Spleen (tissue), 11 donors: Measurements from ENCODE around the gene KLF12. TPM values are rescaled to one million over a fixed set of nuclear protein-coding genes. Genes with fewer than 3 reads are reported as not detected.

Source experiments
- DNase-seq: peaks from one replicate; pipeline ENCODE4 v3.0.0-alpha.2; 2020
- H3K27ac ChIP-seq, 8 donors: fragments of 200-600 bp; sonication (generic) in 7 of 8; 1 replicate in 4 of 8; 2 replicates in 4 of 8; pipeline versions ENCODE4 v1.5.0 to v1.8.0; 2016 to 2021; ENCODE audit warnings: inconsistent platforms in 4 of 8, mild to moderate bottlenecking in 4 of 8, moderate library complexity in 1 of 8
- H3K27me3 ChIP-seq, 7 donors: fragments of 200-600 bp; sonication (generic) in 6 of 7; replicated peaks in 1 of 7; 1 replicate in 4 of 7; 2 replicates in 3 of 7; pipeline versions ENCODE4 v1.5.0 to v1.8.0; 2016 to 2021; ENCODE audit warnings: inconsistent platforms in 3 of 7, mild to moderate bottlenecking in 1 of 7
- H3K36me3 ChIP-seq, 6 donors: fragments of 200-600 bp; sonication (generic) in 5 of 6; 1 replicate in 4 of 6; 2 replicates in 2 of 6; pipeline versions ENCODE4 v1.5.0 to v1.8.0; 2016 to 2021; ENCODE audit warnings: inconsistent platforms in 2 of 6
- H3K4me1 ChIP-seq, 6 donors: fragments of 200-600 bp; sonication (generic) in 5 of 6; 1 replicate in 3 of 6; 2 replicates in 3 of 6; pipeline versions ENCODE4 v1.5.0 to v1.8.0; 2016 to 2021; ENCODE audit warnings: inconsistent platforms in 3 of 6
- H3K4me3 ChIP-seq, 8 donors: fragments of 200-600 bp; sonication (generic) in 7 of 8; 1 replicate in 4 of 8; 2 replicates in 4 of 8; pipeline versions ENCODE4 v1.5.0 to v1.8.0; 2016 to 2021; ENCODE audit warnings: inconsistent platforms in 4 of 8, mild to moderate bottlenecking in 4 of 8, moderate library complexity in 2 of 8
- H3K9me3 ChIP-seq, 8 donors: fragments of 200-600 bp; sonication (generic) in 7 of 8; 1 replicate in 4 of 8; 2 replicates in 4 of 8; pipeline versions ENCODE4 v1.5.0 to v1.8.0; 2016 to 2021; ENCODE audit warnings: inconsistent platforms in 4 of 8
- POLR2A ChIP-seq, 3 donors: fragments of 450-650 bp; IDR thresholded peaks; one replicate each; pipeline ENCODE4 v1.5.1; 2017; ENCODE audit warnings: antibody characterized with exemption in 3 of 3, mild to moderate bottlenecking in 1 of 3
- POLR2AphosphoS5 ChIP-seq, 3 donors: sonication (generic); formaldehyde crosslinking; IDR thresholded peaks; one replicate each; pipeline ENCODE4 v1.5.1; 2017; ENCODE audit warnings: antibody characterized with exemption in 3 of 3
- WGBS, 5 donors: extraction: QIAGEN DNeasy Blood & Tissue Kit in 3 of 5; methylation state at CpG; one replicate each; pipeline versions ENCODE4 v1.1.5 to v1.1.7; 2013 to 2018; 5-methylcytosine and 5-hydroxymethylcytosine counted together
- intact Hi-C: fragments of 100-400 bp; cut with DNase I; formaldehyde crosslinking; loops from one replicate; pipeline ENCODE4 v1.15.0; 2023; ENCODE audit warnings: low total_unique reads
- polyA plus RNA-seq, 3 donors: library from polyadenylated mRNA; stranded (reverse); fragments of 200-250 nt; gene quantifications; one replicate each; pipeline ENCODE4 v1.2.1, GENCODE V29; 2013
- total RNA-seq, 7 donors: library from RNA; depleted of rRNA in 3 of 7; stranded (reverse); fragments of >200 nt in 3 of 7; fragmentation: NEBNext Ultra II Directional in 4 of 7; extraction: Animal tissue kit (Norgen Biotek cat#: 25700) in 4 of 7; gene quantifications; one replicate each; pipeline versions ENCODE4 v1.1.0 to v1.2.1, GENCODE V29; 2016 to 2021
- TF ChIP-seq, protein P1 (sequence below), 11 experiments: fragments of 200-600 bp in 7 of 11; fragments of 450-650 bp in 4 of 11; sonication (generic) in 4 of 11; IDR thresholded peaks in 8 of 11; conservative IDR thresholded peaks in 3 of 11; 1 replicate in 7 of 11; 2 replicates in 4 of 11; pipeline versions ENCODE4 v1.4.0 to v1.8.0; 2016 to 2021; ENCODE audit warnings: antibody characterized with exemption in 11 of 11, inconsistent platforms in 4 of 11, mild to moderate bottlenecking in 1 of 11
- donor health status: healthy with polysubstance abuse.
- donor health status: DM: no; HTN: no; CAD: no; lungs with moderate emphysema.
- donor health status: DM: no; HTN: no; CAD: no.
- donor health status: Bipolar disorder and iron deficiency.
- donor health status: healthy.
- donor health status: DM: no; HTN: no; CAD: no.
- donor health status: DM: yes; HTN: yes; CAD: no.

KLF12 gene
- total and polyA plus RNA-seq, 10 donors = 3.8 to 46.0 (median 29.8) TPM

DNA sequence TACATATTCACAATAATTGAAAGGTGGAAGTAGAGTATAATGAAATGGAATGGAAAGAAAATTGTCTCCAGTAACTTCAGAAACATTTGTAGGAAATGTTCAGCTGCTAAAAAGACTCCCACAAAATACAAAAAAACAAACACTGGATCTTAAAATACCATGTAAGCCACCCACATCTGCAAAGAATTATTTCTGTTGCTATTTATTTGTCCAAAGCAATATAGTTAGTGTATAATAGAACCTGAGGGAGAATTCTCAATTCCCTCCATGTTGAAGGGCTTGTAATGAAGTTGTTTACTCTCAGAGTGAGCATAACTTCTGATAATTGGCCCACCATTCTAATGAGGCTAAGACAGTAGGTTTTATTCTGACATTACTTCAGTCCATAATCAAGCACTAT lies 37.4 kb upstream of the KLF12 start:
- intact Hi-C loops = no loop called here
- no peak for DNase-seq
- no peak for TF ChIP-seq POLR2AphosphoS5 (IDR thresholded peaks at IDR 0.05)
- TF ChIP-seq, protein P1, sequence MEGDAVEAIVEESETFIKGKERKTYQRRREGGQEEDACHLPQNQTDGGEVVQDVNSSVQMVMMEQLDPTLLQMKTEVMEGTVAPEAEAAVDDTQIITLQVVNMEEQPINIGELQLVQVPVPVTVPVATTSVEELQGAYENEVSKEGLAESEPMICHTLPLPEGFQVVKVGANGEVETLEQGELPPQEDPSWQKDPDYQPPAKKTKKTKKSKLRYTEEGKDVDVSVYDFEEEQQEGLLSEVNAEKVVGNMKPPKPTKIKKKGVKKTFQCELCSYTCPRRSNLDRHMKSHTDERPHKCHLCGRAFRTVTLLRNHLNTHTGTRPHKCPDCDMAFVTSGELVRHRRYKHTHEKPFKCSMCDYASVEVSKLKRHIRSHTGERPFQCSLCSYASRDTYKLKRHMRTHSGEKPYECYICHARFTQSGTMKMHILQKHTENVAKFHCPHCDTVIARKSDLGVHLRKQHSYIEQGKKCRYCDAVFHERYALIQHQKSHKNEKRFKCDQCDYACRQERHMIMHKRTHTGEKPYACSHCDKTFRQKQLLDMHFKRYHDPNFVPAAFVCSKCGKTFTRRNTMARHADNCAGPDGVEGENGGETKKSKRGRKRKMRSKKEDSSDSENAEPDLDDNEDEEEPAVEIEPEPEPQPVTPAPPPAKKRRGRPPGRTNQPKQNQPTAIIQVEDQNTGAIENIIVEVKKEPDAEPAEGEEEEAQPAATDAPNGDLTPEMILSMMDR (IDR thresholded peaks at IDR 0.05 in 8 of 11, conservative IDR thresholded peaks at IDR 0.05 in 3 of 11) = no peak
- no peak for TF ChIP-seq POLR2A (IDR thresholded peaks at IDR 0.05)
- H3K27me3 ChIP-seq = no peaks in the 10 kb centered on the region
- no peak overlapping the region for H3K4me3 ChIP-seq
- H3K27ac ChIP-seq = no peak overlapping the region
- H3K4me1 ChIP-seq = peaks cover 0 to 5% (median 0%) of the 10 kb centered on the region in 6 donors
- no peaks in the 10 kb centered on the region for H3K9me3 ChIP-seq
- no peaks in the 10 kb centered on the region for H3K36me3 ChIP-seq

DNA sequence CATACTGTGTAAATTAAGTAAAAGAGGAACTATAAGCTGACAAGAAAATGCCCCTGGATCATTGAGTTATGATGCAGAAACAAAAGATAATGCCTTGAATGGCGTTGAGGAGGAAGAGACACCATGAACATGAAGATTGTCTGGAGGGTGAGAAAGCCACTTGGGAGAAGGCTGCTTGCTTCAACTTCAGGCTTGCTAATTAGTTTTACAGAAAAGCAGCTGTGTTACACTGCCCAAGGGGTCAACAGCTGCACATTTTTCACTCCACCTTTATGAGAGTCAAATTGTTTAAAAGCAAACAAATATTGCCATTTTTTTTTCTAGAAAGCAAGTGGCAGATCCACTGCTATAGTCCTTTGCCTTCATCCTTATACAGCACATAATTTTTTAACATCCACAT lies 35.5 kb upstream of the KLF12 start:
- 14 to 30% (median 28%) methylated on average over 1 of the region's 1 CpG for WGBS, 5 donors

DNA sequence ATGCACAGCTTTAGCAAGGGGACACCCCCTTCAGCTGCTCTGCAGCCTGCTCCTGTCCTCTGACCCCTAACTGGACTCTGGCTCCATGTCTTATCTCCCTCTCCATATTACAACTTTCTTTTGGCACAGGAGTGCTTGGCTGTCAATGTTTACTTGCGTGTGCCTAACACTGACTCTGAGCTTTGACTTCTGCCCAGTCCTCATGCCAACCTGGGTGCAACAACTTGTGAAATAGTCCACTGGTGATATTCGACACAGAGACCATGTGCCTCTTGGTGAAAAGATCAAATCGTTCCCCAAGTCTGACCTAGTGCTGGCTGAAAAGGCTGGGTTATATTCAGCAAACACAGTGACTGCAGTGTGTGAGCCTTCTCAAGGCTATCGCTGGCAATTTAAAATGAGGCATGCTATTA lies 34.1 kb upstream of the KLF12 start:
- no peaks in the 10 kb centered on the region for H3K27me3 ChIP-seq
- H3K4me1 ChIP-seq = no peaks in the 10 kb centered on the region
- WGBS, 5 donors = 68 to 87% (median 75%) methylated on average over 4 of the region's 4 CpGs
- no peak for DNase-seq
- no peaks in the 10 kb centered on the region for H3K9me3 ChIP-seq
- no peak overlapping the region for H3K4me3 ChIP-seq
- intact Hi-C loops = no loop called here
- TF ChIP-seq, protein P1 (IDR thresholded peaks at IDR 0.05 in 8 of 11, conservative IDR thresholded peaks at IDR 0.05 in 3 of 11) = no peak
- TF ChIP-seq POLR2A (IDR thresholded peaks at IDR 0.05) (no peak), POLR2AphosphoS5 (IDR thresholded peaks at IDR 0.05) (no peak)
- H3K27ac ChIP-seq = no peak overlapping the region
- no peaks in the 10 kb centered on the region for H3K36me3 ChIP-seq

More for the DNA sequence above, 35.5 kb upstream of the KLF12 start:
- H3K27me3 ChIP-seq = no peaks in the 10 kb centered on the region
- TF ChIP-seq, protein P1 (IDR thresholded peaks at IDR 0.05 in 8 of 11, conservative IDR thresholded peaks at IDR 0.05 in 3 of 11) = no peak
- TF ChIP-seq POLR2A (IDR thresholded peaks at IDR 0.05) (no peak), POLR2AphosphoS5 (IDR thresholded peaks at IDR 0.05) (no peak)
- H3K27ac ChIP-seq = no peak overlapping the region
- intact Hi-C loops = no loop called here
- no peaks in the 10 kb centered on the region for H3K9me3 ChIP-seq
- DNase-seq = no peak
- H3K4me3 ChIP-seq = no peak overlapping the region
- peaks cover 0 to under 1% (median 0%) of the 10 kb centered on the region in 6 donors for H3K4me1 ChIP-seq
- no peaks in the 10 kb centered on the region for H3K36me3 ChIP-seq

DNA sequence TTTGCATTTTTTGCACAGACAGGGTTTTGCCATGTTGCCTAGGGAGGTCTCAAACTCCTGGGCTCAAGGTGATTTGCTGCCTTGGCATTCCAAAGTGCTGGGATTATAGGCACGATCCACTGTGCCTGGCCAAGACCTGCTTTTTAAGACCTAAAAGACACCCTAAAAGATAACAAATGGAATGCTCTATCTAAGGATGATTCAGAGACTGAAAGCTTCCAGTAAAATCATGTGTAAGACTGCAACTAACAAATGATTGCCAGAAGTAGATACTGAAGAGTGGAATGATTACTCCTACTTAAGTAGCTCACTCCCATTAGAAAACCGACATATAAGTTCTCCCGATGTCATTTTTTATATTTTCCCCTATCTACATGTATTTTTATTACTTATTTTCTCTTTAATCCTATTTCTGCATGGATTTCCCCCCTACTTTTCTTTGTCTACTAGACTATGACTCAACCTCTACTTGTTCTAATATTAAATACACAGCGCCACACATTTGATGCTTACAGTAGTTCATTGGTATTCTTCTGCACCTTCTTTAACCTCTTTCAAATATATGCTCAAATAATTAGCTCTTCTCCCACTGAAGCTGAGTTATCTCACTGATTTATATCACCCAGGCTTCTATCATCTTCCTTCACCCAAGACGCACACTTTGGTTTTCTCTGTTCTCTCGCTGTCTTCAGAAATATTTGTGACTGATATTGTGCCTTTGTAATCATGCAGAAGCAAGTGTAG lies 32.2 kb upstream of the KLF12 start:
- Histone ChIP-seq H3K27me3 (no peaks in the 10 kb centered on the region), H3K9me3 (no peaks in the 10 kb centered on the region), H3K4me1 (no peaks in the 10 kb centered on the region), H3K27ac (no peak overlapping the region), H3K36me3 (no peaks in the 10 kb centered on the region), H3K4me3 (no peak overlapping the region)
- TF ChIP-seq POLR2A (IDR thresholded peaks at IDR 0.05) (no peak), POLR2AphosphoS5 (IDR thresholded peaks at IDR 0.05) (no peak)
- TF ChIP-seq, protein P1 (IDR thresholded peaks at IDR 0.05 in 8 of 11, conservative IDR thresholded peaks at IDR 0.05 in 3 of 11) = no peak
- intact Hi-C loops = no loop called here
- no peak for DNase-seq
- WGBS, 5 donors = 86 to 92% (median 91%) methylated on average over 6 of the region's 6 CpGs
